GM23338 (cell line): ENCODE data around the gene PISD. TPM values are rescaled to one million over a fixed set of nuclear protein-coding genes. Genes with fewer than 3 reads are reported as not detected.

Experiments used
- ATAC-seq: fragments of 200-7000 bp; cut with Tn5 transposase; 3 replicates; pipeline ENCODE4 v1.9.1; 2020
- DNase-seq: peaks from one replicate; pipeline ENCODE4 v3.0.0-alpha.2; 2015; ENCODE audit warnings: low spot score
- H2AFZ ChIP-seq: fragments of 200-600 bp; sonication (generic); 2 replicates; pipeline ENCODE4 v1.8.0; 2016; ENCODE audit warnings: antibody characterized with exemption, mild to moderate bottlenecking, moderate library complexity
- H3F3A ChIP-seq: fragments of 200-600 bp; sonication (generic); replicated peaks from 2 replicates; pipeline ENCODE4 v1.8.0; 2017; ENCODE audit warnings: antibody characterized with exemption, mixed run types, low read depth
- H3K27ac ChIP-seq: fragments of 200-600 bp; sonication (generic); 2 replicates; pipeline ENCODE4 v1.6.1; 2016; ENCODE audit warnings: low read depth
- H3K27me3 ChIP-seq: fragments of 200-600 bp; sonication (generic); 2 replicates; pipeline ENCODE4 v1.8.0; 2016; ENCODE audit warnings: mild to moderate bottlenecking, mixed run types, moderate library complexity; ENCODE audit not compliant: insufficient read depth
- H3K36me3 ChIP-seq: fragments of 200-600 bp; sonication (generic); 2 replicates; pipeline ENCODE4 v1.8.0; 2016; ENCODE audit warnings: mild to moderate bottlenecking; ENCODE audit not compliant: insufficient read depth
- H3K4me1 ChIP-seq: fragments of 200-600 bp; sonication (generic); 2 replicates; pipeline ENCODE4 v1.8.0; 2016; ENCODE audit warnings: mild to moderate bottlenecking, moderate library complexity; ENCODE audit not compliant: insufficient read depth
- H3K4me2 ChIP-seq: fragments of 200-600 bp; sonication (generic); 2 replicates; pipeline ENCODE4 v1.7.1; 2017; ENCODE audit warnings: mixed run types
- H3K4me3 ChIP-seq: fragments of 200-600 bp; sonication (generic); 2 replicates; pipeline ENCODE4 v1.6.1; 2016; ENCODE audit warnings: mixed run types
- H3K79me2 ChIP-seq: fragments of 200-600 bp; sonication (generic); replicated peaks from 2 replicates; pipeline ENCODE4 v1.8.0; 2017; ENCODE audit warnings: mild to moderate bottlenecking; ENCODE audit not compliant: insufficient read depth
- H3K9me2 ChIP-seq: fragments of 200-600 bp; sonication (generic); 2 replicates; pipeline ENCODE4 v1.8.0; 2017; ENCODE audit not compliant: insufficient read depth
- H4K20me1 ChIP-seq: fragments of 200-600 bp; sonication (generic); replicated peaks from 2 replicates; pipeline ENCODE4 v1.8.0; 2017; ENCODE audit warnings: mild to moderate bottlenecking; ENCODE audit not compliant: insufficient read depth
- H3K27ac Mint-ChIP-seq: 2 replicates; pipeline ENCODE4 v1.8.0; 2020; ENCODE audit warnings: inconsistent platforms, mild to moderate bottlenecking, moderate library complexity, mixed read lengths
- H3K27me3 Mint-ChIP-seq: 3 replicates; pipeline ENCODE4 v1.8.0; 2022; ENCODE audit warnings: low read depth, mild to moderate bottlenecking, moderate library complexity, mixed read lengths, inconsistent platforms; ENCODE audit not compliant: insufficient read depth, poor library complexity
- H3K36me3 Mint-ChIP-seq: 3 replicates; pipeline ENCODE4 v1.8.0; 2021; ENCODE audit warnings: low read depth, mild to moderate bottlenecking, inconsistent platforms, moderate library complexity, mixed read lengths
- H3K4me1 Mint-ChIP-seq: 3 replicates; pipeline ENCODE4 v1.8.0; 2020; ENCODE audit warnings: mild to moderate bottlenecking, inconsistent platforms, mixed read lengths
- H3K4me3 Mint-ChIP-seq: 3 replicates; pipeline ENCODE4 v1.8.0; 2021; ENCODE audit warnings: moderate library complexity, mild to moderate bottlenecking, inconsistent platforms, mixed read lengths
- H3K9me3 Mint-ChIP-seq: 3 replicates; pipeline ENCODE4 v1.8.0; 2020; ENCODE audit warnings: moderate library complexity, mild to moderate bottlenecking, inconsistent platforms, mixed read lengths
- CREB1 ChIP-seq: fragments of 250-450 bp; sonication (Bioruptor Pico); IDR thresholded peaks from 2 replicates; pipeline ENCODE4 v1.5.0; 2020; ENCODE audit warnings: low read depth, mild to moderate bottlenecking, moderate library complexity
- CTCF ChIP-seq, 2 experiments: fragments of 200-600 bp in 1 of 2; sonication (generic) in 1 of 2; conservative IDR thresholded peaks; 2 replicates each; pipeline versions ENCODE4 v1.5.1 to v1.6.1; 2016 to 2017; ENCODE audit warnings: antibody characterized with exemption in 2 of 2, low read depth in 2 of 2, mild to moderate bottlenecking in 2 of 2, moderate library complexity in 1 of 2
- ETS1 ChIP-seq: IDR thresholded peaks from 2 replicates; pipeline ENCODE4 v1.6.1; 2016; ENCODE audit warnings: antibody characterized with exemption
- EZH2 ChIP-seq: fragments of 200-600 bp; sonication (generic); IDR thresholded peaks from one replicate; pipeline ENCODE4 v1.8.0; 2017; ENCODE audit warnings: antibody characterized with exemption, mild to moderate bottlenecking, low read depth; ENCODE audit not compliant: unreplicated experiment
- EZH2phosphoT487 ChIP-seq: fragments of 200-600 bp; sonication (generic); IDR thresholded peaks from one replicate; pipeline ENCODE4 v1.8.1; 2018; ENCODE audit warnings: antibody characterized with exemption; ENCODE audit not compliant: unreplicated experiment
- JUNB ChIP-seq: IDR thresholded peaks from one replicate; pipeline ENCODE4 v1.6.1; 2016; ENCODE audit warnings: antibody characterized with exemption; ENCODE audit not compliant: unreplicated experiment
- NANOG ChIP-seq: IDR thresholded peaks from 2 replicates; pipeline ENCODE4 v1.6.1; 2016; ENCODE audit warnings: antibody characterized with exemption, borderline replicate concordance
- POLR2AphosphoS5 ChIP-seq: IDR thresholded peaks from 2 replicates; pipeline ENCODE4 v1.6.1; 2016; ENCODE audit warnings: antibody characterized with exemption, low read depth
- STAT1 ChIP-seq: IDR thresholded peaks from one replicate; pipeline ENCODE4 v1.6.1; 2016; ENCODE audit warnings: antibody characterized with exemption; ENCODE audit not compliant: unreplicated experiment
- ZNF114 ChIP-seq: fragments of 250-450 bp; sonication (Bioruptor Pico); IDR thresholded peaks from 2 replicates; pipeline ENCODE4 v1.5.0; 2020; ENCODE audit warnings: mild to moderate bottlenecking, moderate library complexity
- ZNF331 ChIP-seq: fragments of 250-450 bp; sonication (Bioruptor Pico); IDR thresholded peaks from 2 replicates; pipeline ENCODE4 v1.5.0; 2020; ENCODE audit warnings: low read depth, mild to moderate bottlenecking, moderate library complexity
- ZNF462 ChIP-seq: fragments of 250-450 bp; sonication (Bioruptor Pico); IDR thresholded peaks from 2 replicates; pipeline ENCODE4 v1.5.0; 2020; ENCODE audit warnings: mild to moderate bottlenecking, moderate library complexity
- polyA plus RNA-seq: library from polyadenylated mRNA; unstranded; fragments of >200 nt; fragmentation: Nextera tagmentation; extraction: Ambion mirVana; gene quantifications from 2 replicates; pipeline ENCODE4 v1.2.1, GENCODE V29; 2016
- total RNA-seq: library from RNA; depleted of rRNA; stranded (reverse); fragments of >200 nt; shearing (Covaris generic); gene quantifications from 2 replicates; pipeline ENCODE4 v1.2.3, GENCODE V29; 2014
- TF ChIP-seq, protein P1 (sequence below): IDR thresholded peaks from one replicate; pipeline ENCODE4 v1.6.1; 2018; ENCODE audit warnings: antibody characterized with exemption; ENCODE audit not compliant: unreplicated experiment

PISD gene
- total and polyA plus RNA-seq, 2 experiments from 2014 or later: 43.1 to 54.5 TPM

DNA sequence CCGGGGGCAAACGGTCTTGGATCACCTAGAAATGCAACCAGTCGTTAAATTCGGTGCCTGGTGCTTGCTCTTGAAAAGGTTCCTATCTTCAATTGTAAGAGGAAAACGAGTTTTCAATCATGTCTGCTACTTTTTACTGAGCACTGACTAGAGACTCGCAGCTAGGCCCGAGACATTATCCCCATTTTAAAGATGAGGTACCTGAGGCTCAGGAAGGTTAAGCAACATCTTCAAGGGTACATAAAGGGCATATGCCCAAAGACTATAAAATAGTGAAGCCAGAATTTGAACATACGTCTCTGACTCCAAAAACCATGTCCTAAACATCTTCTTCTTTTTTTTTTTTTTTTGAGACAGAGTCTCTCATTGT lies 638 bp upstream of the PISD start:
- Mint-ChIP-seq H3K4me1 (peaks cover 10% of the 10 kb centered on the region; the same call in 2 of the 3 replicates), H3K36me3 (no peaks in the 10 kb centered on the region), H3K9me3 (no peaks in the 10 kb centered on the region; the same call in 2 of the 3 replicates), H3K27ac (peak overlapping the region; percentile 98), H3K4me3 (peak overlapping the region; percentile 98), H3K27me3 (peaks cover 15% of the 10 kb centered on the region)
- no peak for DNase-seq
- Histone ChIP-seq H3K36me3 (no peaks in the 10 kb centered on the region), H3F3A (no peaks in the 10 kb centered on the region), H3K4me2 (peak overlapping the region; percentile 89), H3K4me3 (peak overlapping the region; percentile 98), H3K79me2 (peaks cover 44% of the 10 kb centered on the region), H4K20me1 (peaks cover 4% of the 10 kb centered on the region; the same call in 1 of the 2 replicates), H3K4me1 (peaks cover 8% of the 10 kb centered on the region; the same call in 1 of the 2 replicates), H3K27ac (peak overlapping the region; percentile 46), H3K9me2 (no peaks in the 10 kb centered on the region), H3K27me3 (no peaks in the 10 kb centered on the region), H2AFZ (peak overlapping the region; percentile 4; the same call in 1 of the 2 replicates)
- no peak for ATAC-seq
- TF ChIP-seq EZH2phosphoT487 (no peak), JUNB (no peak), STAT1 (no peak), CREB1 (CRISPR knock-in tag) (no peak), ZNF331 (no peak), ZNF114 (CRISPR knock-in tag) (no peak), EZH2 (no peak), CTCF (conservative IDR thresholded peaks at IDR 0.05; ENCODE audit: low read depth in 2 of 2) (no peak), ETS1 (no peak), ZNF462 (CRISPR knock-in tag) (no peak), POLR2AphosphoS5 (no peak), NANOG (no peak)
- TF ChIP-seq, protein P1, sequence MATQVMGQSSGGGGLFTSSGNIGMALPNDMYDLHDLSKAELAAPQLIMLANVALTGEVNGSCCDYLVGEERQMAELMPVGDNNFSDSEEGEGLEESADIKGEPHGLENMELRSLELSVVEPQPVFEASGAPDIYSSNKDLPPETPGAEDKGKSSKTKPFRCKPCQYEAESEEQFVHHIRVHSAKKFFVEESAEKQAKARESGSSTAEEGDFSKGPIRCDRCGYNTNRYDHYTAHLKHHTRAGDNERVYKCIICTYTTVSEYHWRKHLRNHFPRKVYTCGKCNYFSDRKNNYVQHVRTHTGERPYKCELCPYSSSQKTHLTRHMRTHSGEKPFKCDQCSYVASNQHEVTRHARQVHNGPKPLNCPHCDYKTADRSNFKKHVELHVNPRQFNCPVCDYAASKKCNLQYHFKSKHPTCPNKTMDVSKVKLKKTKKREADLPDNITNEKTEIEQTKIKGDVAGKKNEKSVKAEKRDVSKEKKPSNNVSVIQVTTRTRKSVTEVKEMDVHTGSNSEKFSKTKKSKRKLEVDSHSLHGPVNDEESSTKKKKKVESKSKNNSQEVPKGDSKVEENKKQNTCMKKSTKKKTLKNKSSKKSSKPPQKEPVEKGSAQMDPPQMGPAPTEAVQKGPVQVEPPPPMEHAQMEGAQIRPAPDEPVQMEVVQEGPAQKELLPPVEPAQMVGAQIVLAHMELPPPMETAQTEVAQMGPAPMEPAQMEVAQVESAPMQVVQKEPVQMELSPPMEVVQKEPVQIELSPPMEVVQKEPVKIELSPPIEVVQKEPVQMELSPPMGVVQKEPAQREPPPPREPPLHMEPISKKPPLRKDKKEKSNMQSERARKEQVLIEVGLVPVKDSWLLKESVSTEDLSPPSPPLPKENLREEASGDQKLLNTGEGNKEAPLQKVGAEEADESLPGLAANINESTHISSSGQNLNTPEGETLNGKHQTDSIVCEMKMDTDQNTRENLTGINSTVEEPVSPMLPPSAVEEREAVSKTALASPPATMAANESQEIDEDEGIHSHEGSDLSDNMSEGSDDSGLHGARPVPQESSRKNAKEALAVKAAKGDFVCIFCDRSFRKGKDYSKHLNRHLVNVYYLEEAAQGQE: no peak
